ENCODE results near the gene PFKM.
"Not testable (repeated sequence)": the region's sequence is repeated elsewhere in the genome, so short reads cannot be mapped to it uniquely, and the experiment has no call there.

Gene PFKM

DNA sequence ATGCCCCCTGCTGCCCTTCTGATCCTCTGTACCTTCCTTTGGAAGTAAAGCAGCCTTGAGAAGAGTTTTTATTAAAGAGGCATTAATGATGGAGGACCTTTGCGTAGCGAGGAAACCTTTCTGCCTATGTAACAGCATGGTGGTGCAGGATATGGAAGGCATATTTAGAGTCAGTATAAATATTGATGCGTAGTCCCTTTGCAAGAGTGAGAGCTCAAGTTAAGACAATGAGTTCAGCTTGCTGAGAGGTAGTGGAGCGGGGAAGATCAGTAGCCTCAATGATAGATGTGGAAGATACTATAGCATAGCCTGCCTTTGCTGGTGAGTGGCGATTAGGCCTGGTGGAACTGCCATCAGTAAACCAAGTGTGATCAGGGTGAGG is 7.9 kb upstream of the PFKM start:
- DNase-seq (ENCODE audit: low read depth): not testable (repeated sequence)

GRCh38 chr12:48115957-48116356 is 3.2 kb upstream of the PFKM start:
- DNase-seq (ENCODE audit: low read depth): no peak

DNA sequence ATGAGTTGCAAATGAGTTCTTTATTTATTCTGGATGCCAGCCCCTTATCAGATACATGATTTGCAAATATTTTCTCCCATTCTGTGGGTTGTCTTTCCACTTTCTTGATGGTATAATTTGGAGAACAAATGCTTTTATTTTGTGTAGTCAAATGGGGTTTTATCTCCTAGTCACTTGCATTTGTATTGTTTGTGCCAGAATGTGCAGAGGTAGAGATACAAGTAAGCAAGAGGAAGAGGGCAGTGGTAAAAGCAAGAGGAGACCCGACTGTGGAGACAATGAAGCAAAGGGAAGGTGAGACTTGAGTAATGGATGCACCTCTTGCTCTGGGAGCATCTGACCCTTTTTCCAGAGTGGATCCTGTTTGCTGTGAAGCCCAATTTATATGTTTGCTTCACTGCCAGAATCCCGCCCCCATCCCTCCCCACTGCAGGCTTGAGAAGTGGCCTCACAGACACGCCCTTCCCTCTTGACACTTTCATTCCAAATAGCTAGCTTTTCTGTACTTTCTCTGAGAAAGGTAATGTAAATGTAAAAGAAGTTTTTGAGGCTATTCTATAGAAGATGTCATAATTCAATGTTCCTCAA is 786 bp upstream of the PFKM start:
- DNase-seq (ENCODE audit: low read depth): no peak

- no peak for DNase-seq (ENCODE audit: low read depth)
These were observed 651 bp downstream of the PFKM start for GRCh38 chr12:48119834-48120195.

DNA sequence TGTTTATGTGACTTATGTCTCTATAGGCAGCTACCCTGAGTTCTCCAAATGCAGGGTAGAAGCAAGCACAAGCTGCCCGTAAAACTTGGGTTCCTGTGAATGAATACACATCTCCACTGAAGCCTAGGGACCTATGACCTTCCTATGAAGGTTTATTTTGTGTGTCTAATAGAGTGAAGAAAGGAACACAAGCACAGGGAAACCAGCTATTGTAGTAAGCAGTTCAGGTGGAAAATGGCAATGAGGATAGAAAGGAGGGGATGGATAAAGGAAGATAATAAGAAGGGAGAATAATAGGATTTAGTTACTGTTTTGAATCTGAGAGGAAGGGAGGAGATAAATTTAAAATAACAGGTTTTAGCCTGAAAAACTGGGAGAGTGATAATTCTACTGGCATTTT is 2.4 kb downstream of the PFKM start:
- no peak for DNase-seq (ENCODE audit: low read depth)

DNA sequence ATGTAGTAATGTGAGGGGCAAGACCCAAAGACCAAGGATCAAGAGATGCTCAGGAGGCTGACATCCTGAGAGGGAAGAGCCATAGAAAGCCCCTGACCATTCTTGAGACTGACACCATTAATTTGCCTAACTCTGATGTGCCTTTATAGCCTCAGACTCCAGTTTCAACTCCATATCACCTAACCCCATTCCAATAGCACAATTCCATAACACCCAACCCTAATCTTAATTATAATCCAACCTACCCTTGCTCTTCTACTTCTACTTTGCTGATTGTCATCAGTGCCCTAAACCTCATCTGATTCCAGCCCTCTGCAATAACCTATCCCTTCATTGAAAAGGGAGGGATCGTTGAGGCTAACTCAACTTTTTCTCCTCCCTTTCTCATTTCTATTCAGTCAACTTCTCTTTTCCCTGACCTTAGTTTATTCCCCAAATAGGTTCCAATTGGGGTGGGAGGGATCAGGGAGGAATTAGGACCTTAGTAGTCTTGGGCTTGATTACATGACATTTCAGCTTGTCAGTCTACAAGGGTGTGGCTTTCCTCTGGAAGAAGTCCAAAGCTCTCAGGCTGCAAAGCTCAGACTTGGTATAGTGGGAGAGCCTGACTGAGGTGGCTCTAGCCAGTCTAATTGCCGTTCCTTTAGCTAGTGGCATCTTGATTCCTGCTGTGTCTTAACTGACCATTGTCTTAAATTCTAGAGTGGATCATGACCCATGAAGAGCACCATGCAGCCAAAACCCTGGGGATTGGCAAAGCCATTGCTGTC is 3.1 kb downstream of the PFKM start:
- DNase-seq (ENCODE audit: low read depth): no peak

GRCh38 chr12:48123169-48123568 is 4.0 kb downstream of the PFKM start:
- DNase-seq (ENCODE audit: low read depth): no peak

DNA sequence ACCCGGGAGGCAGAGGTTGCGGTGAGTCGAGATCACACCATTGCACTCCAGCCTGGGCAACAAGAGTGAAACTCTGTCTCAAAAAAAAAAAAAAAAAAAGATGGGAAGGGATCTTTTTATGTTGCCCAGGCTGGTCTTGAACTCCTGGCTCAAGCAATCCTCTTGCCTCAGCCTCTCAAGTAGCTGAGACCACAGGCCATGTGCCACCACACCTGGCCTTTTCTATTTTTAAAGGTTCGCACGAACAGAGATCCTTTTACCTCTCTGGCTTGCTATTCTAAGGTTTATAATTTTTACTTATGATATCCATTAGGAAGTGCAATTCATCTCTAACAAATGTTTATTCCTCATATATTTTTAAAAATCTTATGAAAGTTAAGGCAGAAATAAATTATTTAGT is 6.4 kb downstream of the PFKM start:
- not testable (repeated sequence) for DNase-seq (ENCODE audit: low read depth)

- DNase-seq (ENCODE audit: low read depth): no peak
These were observed 6.8 kb downstream of the PFKM start for GRCh38 chr12:48125985-48126384.

DNA sequence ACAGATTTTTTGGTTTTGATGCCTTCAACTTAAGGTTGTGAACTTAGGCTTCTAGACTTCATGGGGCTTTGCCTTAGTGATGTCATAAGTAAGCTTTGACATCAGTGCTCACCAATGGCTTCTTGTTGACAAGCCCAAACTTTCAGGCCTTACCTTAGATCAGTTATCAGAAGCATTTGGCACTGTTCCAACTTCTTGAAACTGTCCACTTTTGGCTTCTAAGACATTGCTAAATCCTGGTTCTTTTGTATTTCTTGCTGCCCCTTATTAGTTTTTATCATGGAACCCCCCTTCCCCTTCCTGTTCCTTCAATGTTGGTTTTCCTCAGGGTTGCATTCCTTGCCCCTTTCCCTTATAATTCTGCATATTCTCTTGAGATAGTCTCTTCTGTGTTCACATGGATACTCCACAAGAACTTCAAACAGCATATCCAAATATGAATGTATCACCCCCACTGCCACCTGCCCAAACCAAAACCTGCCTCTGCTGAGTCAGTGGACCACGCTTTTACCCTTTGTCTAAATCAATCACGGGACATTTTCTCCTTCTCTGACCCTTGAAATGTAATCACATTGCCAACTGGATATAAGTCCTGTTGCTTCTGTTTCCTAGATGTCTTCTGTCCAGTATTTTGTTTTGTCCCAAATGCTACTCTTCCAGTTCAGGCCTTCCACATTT is 7.9 kb downstream of the PFKM start:
- DNase-seq (ENCODE audit: low read depth): no peak

DNA sequence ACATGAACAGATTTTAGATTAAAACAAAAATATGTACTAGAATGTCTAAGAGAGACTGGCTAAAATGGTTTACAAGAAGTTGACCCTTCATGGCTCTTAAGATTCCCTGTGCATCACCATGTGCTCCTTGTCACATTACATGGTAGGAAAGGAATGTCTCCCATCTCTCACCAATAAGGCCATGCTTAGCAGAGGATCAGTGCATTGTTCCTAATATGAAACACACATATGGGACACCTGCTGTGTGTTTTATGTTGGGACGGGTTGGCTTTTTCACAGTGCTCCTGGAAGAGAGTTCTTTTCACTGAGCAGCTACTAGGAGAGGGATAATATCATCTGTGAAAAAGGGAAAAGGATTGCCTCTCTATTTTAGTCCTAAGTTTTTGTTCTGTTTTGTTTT is 9.6 kb downstream of the PFKM start:
- no peak for DNase-seq (ENCODE audit: low read depth)

DNA sequence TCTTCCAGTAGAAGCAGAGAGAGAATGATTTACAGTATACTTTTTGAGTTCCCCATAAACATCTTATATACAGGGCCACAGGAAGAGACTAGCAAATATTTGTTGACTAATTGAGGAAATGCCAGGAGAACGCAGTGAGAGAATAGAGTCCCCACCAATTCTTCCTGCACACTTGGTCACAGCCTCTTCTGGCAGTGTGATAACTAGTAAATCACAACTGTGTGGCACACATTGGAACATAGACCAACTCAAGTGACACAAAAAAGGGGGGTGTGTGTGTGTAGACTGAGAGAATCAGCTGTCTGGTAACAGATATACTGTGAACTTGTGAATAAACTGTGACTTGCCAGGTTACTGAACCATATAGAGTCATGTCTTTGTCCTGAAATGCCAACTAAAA is 10.2 kb downstream of the PFKM start:
- no peak for DNase-seq (ENCODE audit: low read depth)

DNA sequence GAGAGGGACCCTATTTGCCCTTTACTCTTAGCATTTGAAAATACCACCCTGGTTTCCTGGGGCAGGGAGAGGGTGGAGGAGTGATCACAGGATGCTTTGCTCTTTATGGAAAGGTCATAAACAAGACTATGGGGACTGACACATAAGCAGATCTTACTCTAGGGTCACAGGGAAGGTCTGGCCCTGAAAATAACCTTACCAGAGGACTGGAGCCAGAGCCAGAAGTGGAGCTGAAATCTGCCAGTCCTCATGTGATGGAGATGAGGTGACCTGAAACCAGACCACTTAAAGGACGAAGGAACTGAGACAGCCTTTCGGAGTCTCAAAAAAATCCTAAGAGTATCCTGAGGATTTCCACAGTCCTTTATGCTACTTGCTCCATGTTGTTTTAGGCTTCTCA is 12.4 kb downstream of the PFKM start:
- no peak for DNase-seq (ENCODE audit: low read depth)

GRCh38 chr12:48132826-48133225 is 13.7 kb downstream of the PFKM start:
- no peak for DNase-seq (ENCODE audit: low read depth)

DNA sequence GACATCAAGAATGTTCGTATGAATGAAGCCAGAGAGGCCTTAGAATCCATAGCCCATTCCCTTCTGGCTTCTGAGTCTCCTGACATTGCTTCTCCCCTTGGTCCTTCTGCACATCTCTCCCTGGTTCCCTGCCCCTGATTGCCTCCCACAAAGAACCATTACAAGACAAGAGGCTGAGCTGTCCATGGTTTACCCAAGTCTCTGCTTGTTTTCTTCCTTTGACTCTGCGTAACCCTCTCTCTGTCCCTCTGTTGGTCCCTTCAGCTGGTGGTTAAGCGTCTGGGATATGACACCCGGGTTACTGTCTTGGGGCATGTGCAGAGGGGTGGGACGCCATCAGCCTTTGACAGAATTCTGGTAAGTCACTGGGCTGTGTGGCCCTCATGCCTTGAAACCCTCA is 15.9 kb downstream of the PFKM start:
- no peak for DNase-seq (ENCODE audit: low read depth)

- DNase-seq (ENCODE audit: low read depth): no peak
These were observed 23.9 kb downstream of the PFKM start for GRCh38 chr12:48142818-48143674.

DNA sequence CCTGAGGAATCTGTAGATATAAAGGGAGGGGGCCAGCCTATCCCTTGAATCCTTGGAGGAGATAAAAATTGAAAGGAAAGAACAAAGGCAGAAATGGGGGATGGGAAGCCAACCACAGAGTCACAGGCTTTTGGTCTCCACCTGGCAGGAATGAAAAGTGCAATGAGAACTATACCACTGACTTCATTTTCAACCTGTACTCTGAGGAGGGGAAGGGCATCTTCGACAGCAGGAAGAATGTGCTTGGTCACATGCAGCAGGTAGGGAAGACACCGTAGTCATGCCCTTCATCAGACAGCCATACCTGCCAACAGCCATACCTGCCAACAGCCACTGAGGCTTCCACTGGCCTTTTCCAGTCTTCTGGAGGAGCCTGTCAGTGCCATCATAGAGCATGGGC is 24.7 kb downstream of the PFKM start:
- DNase-seq (ENCODE audit: low read depth): no peak

DNA sequence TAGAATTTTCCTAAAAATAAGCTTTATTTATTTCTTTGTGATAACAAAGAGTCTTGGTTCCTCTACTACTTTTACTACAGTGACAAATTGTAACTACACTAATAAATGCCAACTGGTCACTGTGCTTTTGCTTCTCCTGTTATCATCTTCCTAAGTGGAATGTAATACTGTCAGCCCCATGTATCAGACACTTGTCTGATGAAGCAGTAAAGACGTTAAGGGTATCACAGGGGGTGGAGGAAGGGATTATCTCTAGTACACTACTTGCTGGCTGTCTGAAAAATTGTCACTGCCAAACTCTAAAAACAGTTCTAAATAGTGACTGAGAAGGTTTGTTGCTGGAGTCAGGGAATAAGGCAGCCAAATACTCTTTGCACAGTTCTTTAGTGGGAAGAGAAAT is 26.8 kb downstream of the PFKM start:
- DNase-seq (ENCODE audit: low read depth): no peak

DNA sequence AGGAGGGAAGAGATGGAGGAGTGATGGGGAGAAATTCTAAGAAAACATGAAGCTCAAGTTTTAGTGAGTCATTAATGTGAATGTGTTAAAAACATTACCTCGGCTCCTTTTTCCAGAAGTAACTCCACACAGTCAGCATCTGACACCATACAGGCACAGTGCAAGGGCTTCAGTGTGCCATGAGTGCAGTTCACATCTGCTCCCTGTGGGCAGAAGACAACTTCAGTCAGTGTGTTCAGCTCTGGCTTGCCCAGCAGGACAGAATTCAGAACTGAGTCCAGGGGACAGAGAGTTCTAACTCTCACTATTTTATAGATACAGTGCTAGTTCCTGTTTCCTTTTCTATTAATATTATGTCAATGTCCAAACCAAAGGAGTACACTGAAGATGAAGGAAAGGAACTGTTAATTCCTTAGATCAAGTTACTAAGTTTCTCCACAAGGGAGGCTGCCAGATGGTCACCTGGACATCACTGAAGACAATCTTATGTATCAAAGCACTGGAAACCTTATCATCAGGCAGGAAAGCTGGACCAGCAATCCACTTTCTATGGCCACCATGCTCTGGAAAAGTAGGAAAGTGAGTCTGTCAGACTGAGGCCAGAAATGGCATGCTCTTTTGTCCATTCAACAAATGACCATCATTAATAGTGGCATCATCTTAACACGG is 32.1 kb downstream of the PFKM start:
- DNase-seq (ENCODE audit: low read depth): no peak

GRCh38 chr12:48155786-48156185 is 36.6 kb downstream of the PFKM start:
- DNase-seq (ENCODE audit: low read depth): not testable (repeated sequence)

DNA sequence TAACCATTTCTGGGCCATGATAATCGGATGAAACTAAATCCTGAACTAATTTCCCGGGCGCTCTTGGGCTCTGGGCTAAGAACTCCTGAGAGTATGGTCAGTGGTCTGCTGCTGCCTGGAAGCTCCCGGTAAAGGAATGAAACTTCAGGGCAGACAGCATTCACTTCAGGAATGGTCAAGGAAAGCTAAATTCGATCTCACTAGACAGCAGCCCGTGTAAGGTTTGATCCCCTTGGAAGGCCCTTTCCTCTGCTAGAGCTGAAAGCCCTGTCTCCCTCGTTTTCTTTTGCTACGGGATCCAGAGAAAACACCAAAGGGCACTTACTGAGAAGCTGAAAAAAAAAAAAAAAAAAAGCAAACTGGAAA is 37.5 kb downstream of the PFKM start:
- no peak for DNase-seq (ENCODE audit: low read depth)

Data from T-helper 22 cell (primary cell).